Type B pancreatic cell (in vitro differentiated cells): ENCODE measurements around the gene OR1D5. TPM values are rescaled to one million over a fixed set of nuclear protein-coding genes. Genes with fewer than 3 reads are reported as not detected.

Experiments
- total RNA-seq: library from RNA; stranded (reverse); gene quantifications from 2 replicates; pipeline ENCODE4 v1.2.1, GENCODE V29; 2021; ENCODE audit warnings: low replicate concordance

Gene OR1D5
- total RNA-seq, 1 donor from 2014 or later = not detected

Other genes starting within 250 kb of the OR1D5 start
- not detected in 2 replicates for gene OR1D2, start 40.8 kb upstream of the OR1D5 start, total RNA-seq
- not detected in 2 replicates for gene OR1G1, start 63.9 kb upstream of the OR1D5 start, total RNA-seq
- gene OR1A2, start 133.9 kb upstream of the OR1D5 start, total RNA-seq = not detected in 2 replicates
- not detected in 2 replicates for gene OR1A1, start 144.1 kb upstream of the OR1D5 start, total RNA-seq
- not detected in 2 replicates for gene OR3A1, start 234.8 kb upstream of the OR1D5 start, total RNA-seq